A673 (cell line): ENCODE data around the gene STARD10.

ENCODE experiments used
- EZH2 ChIP-seq: fragments of 200-600 bp; sonication (generic); IDR thresholded peaks from 2 replicates; pipeline ENCODE4 v1.6.1; 2017; ENCODE audit warnings: borderline replicate concordance, low read depth, mild to moderate bottlenecking, mixed read lengths, antibody characterized with exemption, low read length; ENCODE audit not compliant: poor library complexity, severe bottlenecking
- TF ChIP-seq, protein P1 (sequence below): fragments of 300-800, 200-600 bp; sonication (generic); conservative IDR thresholded peaks from 2 replicates; pipeline ENCODE4 v1.5.1; 2017; ENCODE audit warnings: low read depth, mild to moderate bottlenecking, antibody characterized with exemption, low read length, moderate library complexity, mixed read lengths

DNA sequence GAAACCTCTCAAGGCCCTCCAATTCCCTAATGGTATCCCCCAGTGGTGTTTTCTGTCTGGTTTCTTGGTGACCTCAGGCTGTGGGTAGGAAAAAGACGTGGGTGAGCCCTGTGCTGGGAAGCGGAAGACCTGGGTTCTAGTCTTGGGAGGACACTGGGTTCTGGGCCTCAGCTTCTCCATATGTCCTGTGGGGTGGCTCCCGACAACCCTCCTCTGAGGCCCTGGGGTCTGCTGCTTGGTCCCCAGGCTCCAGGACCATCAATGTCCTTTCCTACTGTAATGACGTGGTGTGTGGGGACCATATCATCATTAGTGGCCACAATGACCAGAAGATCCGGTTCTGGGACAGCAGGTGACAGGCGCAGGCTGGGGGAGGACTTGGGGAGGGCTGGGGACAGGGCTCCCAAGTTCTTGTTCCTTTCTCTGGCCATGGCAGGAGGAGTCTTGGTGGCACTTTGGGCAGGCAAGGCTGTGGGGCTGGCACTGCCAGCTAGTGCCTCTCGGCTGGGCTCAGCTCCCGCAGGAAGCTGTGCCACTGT, 33.2 kb upstream of the STARD10 start:
- TF ChIP-seq, protein P1, sequence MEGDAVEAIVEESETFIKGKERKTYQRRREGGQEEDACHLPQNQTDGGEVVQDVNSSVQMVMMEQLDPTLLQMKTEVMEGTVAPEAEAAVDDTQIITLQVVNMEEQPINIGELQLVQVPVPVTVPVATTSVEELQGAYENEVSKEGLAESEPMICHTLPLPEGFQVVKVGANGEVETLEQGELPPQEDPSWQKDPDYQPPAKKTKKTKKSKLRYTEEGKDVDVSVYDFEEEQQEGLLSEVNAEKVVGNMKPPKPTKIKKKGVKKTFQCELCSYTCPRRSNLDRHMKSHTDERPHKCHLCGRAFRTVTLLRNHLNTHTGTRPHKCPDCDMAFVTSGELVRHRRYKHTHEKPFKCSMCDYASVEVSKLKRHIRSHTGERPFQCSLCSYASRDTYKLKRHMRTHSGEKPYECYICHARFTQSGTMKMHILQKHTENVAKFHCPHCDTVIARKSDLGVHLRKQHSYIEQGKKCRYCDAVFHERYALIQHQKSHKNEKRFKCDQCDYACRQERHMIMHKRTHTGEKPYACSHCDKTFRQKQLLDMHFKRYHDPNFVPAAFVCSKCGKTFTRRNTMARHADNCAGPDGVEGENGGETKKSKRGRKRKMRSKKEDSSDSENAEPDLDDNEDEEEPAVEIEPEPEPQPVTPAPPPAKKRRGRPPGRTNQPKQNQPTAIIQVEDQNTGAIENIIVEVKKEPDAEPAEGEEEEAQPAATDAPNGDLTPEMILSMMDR, result no peak
- no peak for TF ChIP-seq EZH2
